Measurements from ENCODE around the gene NCK2.

GRCh38 chr2:105872830-105873229 is 128.1 kb downstream of the NCK2 start:
- TF ChIP-seq, protein P1, sequence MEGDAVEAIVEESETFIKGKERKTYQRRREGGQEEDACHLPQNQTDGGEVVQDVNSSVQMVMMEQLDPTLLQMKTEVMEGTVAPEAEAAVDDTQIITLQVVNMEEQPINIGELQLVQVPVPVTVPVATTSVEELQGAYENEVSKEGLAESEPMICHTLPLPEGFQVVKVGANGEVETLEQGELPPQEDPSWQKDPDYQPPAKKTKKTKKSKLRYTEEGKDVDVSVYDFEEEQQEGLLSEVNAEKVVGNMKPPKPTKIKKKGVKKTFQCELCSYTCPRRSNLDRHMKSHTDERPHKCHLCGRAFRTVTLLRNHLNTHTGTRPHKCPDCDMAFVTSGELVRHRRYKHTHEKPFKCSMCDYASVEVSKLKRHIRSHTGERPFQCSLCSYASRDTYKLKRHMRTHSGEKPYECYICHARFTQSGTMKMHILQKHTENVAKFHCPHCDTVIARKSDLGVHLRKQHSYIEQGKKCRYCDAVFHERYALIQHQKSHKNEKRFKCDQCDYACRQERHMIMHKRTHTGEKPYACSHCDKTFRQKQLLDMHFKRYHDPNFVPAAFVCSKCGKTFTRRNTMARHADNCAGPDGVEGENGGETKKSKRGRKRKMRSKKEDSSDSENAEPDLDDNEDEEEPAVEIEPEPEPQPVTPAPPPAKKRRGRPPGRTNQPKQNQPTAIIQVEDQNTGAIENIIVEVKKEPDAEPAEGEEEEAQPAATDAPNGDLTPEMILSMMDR (IDR thresholded peaks at IDR 0.05; ENCODE audit: insufficient read depth, low read length, poor library complexity, severe bottlenecking): no peak
- no peak for TF ChIP-seq EZH2phosphoT487 (conservative IDR thresholded peaks at IDR 0.05; ENCODE audit: low read length)
